ENCODE data around the gene DGKG. TPM values are rescaled to one million over a fixed set of nuclear protein-coding genes. Genes with fewer than 3 reads are reported as not detected.

DGKG gene
- polyA plus RNA-seq, 1 donor: 0.43 TPM

DNA sequence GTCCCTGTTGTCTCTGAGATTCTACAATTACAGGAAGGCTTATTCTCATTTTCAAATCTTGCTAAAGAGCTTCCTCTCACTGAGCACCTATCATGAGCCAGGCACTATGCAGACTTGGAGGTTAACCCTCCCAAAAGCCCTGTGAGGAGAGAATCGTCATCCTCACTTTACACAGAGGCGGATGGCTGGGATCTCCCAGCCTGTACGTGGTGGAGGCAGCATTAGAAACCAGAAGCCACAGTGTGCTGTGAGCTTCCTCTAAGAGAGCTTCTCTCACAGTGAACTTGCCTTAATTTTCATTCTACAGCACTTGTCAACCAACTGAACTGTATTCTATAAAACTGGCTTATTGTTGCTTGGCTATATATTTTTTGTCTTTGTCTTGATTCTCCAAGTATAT, 6.1 kb upstream of the DGKG start:
- no peak for DNase-seq

DNA sequence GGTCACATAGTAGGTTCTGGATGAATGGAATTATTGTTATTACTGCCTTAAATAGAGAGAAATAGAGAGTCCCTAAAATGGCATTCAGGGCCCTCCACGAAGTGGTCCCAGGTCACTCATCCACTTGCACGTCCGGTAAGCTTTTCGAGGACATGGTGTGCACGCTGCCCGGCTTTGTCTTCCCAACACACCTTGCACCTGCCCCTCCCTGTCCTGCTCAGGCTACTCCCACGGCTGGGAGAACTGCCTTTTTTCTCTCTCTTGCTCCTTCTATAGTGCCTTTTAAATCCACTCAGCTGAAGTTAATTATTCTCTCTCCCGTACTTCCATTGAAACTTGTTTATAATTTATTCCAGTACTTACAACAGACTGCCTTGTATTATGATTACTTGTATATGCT, 5.6 kb upstream of the DGKG start:
- DNase-seq: no peak

DNA sequence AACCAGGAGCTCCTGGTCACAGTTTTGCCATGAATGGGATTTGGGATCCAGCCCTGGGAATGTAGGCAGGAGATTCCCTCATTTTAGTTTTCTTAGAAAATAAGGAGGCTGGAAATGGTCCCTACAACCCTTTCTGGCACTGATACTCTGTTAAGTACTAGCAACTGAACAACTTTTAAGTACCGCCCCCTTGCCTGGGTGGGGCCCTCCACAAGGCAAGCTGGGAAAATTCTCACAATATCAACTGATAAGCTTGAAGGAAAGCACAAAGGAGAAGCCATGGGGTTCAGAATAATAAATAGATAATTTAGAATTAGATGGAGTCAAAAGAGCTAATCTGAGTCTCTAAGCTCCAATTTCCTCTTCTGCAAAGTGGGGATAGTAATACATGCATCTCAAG, 4.2 kb upstream of the DGKG start:
- DNase-seq: no peak

DNA sequence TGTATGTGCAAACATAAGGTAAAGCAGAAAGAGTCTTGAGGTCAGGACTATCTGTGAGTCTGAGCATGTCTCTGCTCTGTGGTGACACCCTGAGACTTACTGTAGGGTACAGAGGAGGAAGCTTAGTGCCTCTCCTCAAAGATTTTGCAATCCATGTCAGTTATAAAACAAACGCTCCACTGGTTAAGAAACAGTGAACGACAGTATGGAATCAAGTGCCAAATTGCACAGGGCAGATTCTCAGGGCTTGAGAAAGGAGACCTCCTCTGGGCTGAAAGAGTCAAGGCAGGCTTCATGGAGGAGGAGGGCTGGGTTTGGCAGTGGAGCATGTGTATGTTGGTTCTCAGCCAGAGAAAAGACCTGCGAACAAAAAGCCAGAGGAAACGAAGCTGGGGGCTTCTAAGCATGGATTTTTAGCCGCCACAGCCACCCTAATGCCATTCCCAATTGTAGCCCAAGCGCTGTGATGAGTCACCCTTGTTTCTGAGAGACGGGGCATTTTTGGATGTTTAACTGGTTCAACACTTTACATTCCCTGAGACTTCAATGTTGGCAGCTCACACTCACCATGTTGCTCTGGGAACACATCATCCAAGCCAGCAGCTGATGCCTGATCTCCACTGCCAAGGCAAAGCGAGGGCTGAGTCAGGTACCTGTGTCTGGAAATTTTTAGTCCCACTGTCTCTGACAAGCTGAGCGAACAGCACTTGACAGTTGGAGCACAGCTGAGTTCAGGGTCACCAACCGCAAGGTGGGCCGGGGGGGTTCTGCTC, 3.4 kb upstream of the DGKG start:
- DNase-seq: no peak

DNA sequence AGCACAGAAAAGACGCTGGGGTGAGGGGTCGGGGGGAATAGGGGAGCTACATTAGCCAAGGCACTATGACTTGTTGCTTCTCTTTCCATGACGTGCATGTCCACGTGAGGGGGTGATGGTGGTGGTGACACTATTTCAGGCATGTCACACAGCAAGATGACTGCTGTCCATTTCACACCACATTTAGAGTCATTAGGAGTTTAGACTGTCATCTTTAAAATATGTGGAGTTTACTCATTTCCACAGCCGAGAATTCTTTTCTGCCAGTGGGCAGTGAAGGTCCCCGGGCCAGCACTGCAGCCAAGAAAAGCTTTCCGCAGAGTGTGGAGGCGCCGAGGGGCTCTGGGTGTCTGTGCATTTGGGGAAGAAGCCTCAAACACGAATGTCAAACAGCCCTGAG, 954 bp upstream of the DGKG start:
- DNase-seq: no peak

DNA sequence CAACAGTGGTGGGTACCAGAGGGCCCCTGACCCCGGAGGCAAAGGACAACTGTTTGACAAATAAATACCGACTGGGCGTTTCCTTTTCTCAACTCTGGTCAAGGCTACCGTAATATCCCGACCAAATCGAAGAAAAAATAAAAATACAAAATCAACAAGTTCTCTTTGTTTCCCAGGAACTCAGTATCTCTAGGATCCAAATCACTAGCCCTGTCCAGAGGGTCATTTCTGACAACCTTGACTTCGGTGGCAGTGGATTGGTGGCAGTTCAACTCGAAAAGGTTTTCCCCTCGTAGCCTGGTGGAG, 456 bp upstream of the DGKG start:
- no peak for DNase-seq

DNA sequence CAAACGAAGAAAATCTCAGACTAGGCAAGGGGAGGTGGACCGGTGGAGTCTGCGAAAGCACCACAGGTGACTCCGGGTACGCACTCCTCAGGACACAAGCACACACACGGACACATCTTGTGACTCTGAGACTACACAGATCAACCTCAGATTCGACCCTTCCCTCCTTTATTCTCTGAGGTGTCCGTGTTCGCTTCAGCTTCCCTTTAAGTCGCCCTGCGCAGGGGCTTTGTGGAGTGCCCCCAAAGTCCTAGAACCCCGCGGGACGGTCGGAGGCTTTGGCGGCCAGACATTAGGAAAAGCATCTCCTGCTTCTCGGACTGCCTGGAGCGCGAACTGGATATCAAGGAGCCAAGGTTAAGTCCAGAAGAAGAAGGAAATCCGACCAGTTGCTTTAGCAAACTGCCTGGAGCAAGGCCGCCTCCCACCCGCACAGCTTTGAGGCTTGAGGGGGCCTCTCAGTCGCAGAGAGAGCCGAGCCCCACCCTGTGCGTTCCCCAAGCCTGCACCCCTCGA, 730 bp downstream of the DGKG start:
- no peak for DNase-seq

DNA sequence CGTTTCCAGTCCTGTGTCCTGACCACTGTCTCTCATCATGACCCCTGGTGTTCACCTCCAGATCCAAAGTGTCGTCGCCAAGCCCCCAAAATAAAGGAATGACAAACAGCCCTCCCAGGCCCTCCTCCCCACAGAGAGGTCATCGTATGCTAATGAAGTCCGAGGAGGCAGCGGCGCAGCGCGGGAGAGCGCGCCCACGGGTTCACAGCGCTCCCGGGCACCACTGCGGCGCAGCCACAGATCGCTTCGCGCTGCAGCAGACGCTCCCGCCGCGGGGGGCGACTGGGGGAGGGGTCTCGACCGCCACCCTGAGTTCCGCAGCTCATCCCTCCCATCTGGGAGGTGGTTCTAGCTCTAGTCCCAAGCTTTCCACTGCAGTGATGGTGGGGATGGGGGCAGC, 1.3 kb downstream of the DGKG start:
- no peak for DNase-seq

DNA sequence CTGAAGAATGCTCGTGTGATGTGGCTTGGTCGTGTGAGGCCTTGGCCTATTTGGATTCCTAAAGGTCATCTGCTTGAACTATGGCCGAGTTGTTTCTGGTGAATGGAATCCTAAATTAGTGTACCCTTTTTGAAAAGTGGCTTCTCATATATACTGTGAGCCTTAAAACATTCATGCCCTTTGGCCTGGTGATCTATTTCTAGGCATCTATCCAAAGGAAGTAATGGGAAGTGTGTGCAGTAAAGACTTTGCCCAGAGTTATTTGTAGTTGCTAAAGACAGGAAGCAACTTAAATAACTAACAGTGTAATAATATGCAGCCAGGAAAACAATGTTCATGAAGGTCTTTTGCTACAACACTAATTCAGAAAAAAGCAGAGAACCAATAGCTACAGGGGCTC, 3.0 kb downstream of the DGKG start:
- no peak for DNase-seq

DNA sequence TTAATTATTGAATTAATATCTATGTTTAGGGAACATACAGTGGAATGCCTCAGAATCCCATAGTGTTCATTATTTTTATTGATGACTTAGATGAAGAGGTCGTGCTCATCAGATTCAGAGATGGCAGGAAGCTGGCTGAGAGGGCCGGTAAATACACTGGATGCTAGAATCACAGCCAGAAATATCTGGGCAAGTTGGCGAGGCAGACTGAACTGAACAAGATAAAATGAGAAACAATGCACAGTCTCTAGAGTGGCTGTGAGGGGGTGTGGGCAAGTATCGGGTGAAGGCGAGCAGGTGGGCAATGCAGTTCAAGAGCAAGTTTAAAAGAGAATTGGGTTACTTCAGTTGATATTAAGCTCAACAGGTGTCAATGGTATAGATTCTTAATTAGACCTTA, 5.9 kb downstream of the DGKG start:
- DNase-seq: no peak

DNA sequence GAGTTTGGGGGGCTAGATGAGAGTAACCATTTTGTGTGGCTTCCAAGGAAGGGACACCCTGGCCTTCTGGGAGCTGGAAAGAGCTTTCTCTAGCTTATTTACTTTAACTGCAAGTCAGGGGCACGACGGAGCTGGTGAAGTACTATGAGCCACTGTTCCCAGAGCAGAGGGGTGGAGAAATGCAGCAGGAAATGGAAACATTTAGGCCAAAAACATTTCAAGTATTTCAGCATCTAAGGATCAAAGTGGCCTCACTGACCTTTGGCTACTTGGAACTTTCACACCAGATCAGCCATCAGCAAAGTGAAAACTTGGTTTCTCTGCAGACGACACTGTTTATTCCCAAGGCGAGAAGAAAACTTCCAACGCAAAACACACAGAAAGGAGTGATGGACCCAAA, 7.9 kb downstream of the DGKG start:
- DNase-seq: no peak

DNA sequence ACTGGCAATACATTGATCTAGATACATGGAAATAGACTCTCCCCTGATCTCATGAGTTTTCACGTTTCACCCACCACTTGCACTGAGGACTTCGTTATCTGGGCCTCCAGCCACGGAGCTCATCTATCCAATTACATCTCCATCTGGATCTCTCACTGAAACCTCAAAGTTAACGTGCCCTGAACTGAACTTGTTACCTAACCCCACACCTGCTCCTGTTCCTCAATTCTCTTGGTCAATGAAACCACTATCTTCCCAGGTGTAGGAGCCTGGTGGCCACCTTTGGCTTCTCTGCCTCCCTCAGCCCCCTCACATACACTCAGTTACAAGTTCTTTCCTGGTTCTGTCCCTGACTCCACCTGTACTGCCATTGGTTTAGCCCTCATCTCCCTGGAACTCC, 9.7 kb downstream of the DGKG start:
- DNase-seq: no peak

DNA sequence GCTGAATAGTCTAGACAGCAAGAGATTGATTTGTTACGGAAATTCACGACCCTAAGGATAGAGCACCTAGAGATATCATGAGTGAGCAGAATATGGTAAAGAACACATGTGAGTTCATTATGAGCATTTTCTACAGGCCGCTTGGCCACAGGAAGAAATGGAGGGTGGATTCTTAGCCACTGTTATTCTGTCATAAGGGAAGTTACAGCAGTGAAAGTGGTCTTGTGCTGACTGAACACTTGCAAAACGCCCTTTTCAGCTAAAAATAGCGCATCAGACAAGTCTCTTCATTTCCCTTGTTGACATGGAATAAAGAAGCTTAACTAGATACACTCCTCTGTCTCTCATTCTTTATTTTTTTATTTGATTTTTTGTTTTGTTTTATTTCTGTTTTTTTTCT, 19.8 kb downstream of the DGKG start:
- DNase-seq: no peak

DNA sequence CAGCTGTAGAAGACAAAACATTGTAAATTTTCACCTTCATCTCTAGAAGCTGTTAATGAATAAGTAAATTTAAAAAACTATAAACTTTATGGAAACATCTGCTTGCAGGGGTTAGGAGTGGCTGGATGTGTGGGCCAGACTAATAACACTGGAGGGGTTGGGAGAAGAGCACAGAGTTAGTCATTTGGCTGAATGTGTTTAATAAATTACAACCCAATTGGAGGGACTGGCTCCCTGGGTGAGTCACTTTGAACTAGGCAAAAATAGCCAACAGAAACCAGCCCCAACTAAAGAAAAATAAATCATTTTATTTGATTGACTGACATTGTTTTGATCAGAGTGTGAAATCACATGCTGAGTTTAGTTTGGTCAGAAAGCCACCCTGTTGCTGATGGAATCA, 21.8 kb downstream of the DGKG start:
- no peak for DNase-seq

DNA sequence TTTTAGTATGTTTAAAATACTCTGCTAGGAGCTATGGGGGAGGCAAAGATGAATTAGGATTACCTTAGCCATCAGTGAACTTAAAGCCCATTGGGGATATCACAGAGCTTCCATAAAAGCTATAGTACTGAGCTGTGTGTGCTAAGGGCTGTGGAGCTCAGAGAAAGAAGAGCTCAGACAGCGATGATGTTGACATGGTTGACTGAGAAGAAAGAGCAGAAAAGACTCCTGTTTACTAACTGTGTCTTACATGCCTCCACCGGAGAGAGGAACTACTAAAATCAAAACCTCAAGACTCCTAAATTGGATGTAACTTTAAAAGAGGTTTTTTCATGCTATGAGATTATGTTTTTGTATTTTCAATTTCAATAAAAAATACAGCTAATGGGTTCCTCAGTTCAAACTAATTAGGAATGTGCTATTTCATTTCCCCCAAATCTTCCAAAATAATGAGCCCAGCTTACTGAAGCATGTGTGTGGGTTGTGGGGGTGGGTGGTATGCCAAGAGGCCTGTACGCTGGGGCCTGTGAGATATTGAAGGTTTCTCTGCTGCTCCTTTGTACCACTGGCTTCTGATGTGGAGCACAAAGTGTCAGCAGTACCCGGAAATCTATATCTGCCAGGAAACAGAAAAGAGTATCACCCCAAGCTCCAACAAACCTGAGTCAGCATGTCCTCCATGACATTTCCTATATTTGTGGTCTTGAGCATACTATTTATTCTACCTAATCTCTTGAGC, 22.7 kb downstream of the DGKG start:
- no peak for DNase-seq

DNA sequence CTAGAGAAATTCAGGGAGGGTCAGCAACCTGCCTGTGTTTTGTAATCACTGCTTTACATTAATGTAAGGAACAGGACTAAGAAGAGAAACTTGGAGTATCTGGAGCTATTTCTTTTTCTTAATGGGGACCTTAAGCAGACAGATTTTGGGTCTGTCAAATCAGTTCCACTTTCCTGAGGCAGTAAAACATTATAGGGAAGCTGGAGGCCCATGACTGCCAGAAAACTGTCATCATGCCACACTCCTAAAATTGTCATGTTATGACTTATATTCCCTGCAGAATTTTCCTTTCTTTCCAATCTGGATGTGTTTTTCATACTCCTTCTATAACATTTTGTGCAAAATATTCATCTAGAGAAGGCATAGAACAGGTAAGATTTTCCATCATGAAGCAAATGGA, 28.8 kb downstream of the DGKG start:
- no peak for DNase-seq

DNA sequence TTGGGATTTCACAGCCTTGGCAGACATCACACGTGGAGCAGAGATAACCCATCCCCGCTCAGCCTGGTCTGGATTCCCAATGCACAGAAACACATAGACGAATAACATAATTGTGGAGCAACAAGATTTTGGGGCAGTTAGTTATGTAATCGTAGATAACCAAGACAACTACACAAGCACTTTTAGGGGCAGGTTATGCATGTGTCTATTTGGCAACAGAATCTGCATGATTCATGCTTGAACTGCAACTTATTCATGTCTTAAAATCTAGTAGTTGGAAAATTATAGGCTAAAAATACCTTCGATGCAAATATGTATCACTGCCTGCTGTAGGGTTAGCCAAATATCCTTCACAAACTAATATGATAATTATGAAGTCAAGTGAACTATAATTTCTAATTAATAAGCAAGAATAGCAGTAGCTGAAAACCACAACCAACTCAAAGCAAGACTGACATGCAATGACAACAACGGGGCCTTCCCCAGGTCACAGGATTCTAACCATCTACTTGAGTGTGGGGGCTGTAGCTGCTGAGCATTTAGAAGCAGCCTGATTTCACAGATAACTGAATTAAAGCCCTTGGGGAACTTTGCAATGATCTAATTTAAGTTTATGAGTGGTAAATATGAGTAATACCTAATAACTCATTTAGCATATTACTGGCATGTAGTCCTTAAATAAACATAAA, 31.1 kb downstream of the DGKG start:
- no peak for DNase-seq

DNA sequence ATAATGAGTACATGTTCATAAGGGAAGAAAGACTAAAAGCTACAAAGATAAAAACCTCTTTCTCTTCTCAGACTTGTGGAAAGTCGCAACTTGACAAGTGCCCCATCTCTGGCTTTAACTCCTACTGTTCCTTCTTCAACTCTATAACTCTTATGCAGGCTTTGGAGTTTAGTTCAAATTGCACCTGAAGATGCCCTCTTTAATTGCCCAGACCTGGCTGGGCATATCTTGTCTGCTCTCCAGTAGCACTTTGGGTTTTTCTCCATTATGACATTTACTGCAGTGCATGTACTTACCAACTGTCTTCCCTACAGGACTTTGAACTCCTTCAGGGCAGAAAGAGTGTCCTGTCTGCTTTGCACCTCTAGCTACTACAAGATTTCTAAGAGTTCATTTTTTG, 32.4 kb downstream of the DGKG start:
- DNase-seq: no peak

DNA sequence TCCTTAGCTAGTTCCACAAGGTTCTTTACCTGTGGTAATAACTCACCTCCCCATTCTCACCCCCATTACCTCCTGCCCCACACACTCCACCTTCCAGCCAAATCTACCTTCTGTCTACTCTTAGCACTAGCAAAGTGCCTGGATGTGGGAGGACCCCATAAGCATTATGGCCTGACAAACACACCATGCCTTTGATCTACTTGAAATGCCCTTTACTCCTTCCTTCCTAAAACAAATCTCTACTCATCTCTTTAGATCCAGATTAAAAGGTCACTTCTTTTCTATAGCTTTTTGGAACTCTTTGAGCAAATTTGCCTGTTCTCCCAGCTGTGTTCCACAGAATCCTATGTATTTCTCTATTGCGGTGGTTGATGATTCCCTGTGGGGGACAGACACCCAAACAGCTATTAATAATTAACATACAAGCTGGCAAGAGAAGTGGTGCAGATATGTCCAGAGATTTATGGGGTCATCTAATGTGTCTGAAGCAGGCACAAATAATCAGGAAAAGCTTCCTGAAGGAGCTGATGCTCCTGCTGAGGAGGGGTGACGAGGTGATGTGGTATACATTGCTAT, 34.0 kb downstream of the DGKG start:
- no peak for DNase-seq

DNA sequence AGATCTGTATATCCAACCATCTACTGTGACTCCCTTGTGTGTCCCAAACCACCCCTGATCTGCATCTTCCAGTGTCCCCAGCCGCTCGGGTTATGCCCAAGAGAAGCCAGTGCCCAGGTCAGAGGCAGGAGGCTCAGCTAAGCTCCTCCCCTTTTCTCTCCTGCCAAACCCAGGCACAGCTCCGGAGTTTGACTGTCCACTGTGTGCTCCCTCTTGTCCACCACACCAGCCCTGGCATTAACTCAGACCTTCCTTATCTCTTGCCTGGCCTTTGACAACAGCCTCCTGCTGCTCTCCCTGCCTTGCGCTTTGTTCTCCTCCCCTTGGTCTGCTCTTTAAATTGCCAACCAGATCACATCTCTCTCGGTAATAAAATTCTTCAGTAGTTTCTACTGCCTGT, 39.3 kb downstream of the DGKG start:
- DNase-seq: no peak

DNA sequence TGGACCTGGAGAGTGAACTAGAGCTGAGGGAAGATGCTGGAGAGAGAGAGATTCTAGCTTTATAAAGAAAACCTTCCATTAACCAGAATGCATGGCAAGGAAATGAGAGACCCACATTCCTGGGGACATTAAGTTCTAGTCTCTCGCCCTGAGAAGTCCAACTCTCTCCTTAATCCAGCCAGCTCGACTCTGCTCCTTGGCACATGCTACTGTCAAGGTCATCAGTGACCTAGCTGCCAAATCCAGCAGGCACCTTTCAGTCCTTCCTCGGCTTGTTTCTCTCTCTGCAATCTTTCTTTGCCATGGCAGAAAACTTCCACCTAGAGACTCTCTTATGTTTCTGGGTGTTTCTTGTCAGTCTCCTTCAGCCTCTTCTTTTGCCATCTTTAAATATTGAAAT, 40.3 kb downstream of the DGKG start:
- no peak for DNase-seq

DNA sequence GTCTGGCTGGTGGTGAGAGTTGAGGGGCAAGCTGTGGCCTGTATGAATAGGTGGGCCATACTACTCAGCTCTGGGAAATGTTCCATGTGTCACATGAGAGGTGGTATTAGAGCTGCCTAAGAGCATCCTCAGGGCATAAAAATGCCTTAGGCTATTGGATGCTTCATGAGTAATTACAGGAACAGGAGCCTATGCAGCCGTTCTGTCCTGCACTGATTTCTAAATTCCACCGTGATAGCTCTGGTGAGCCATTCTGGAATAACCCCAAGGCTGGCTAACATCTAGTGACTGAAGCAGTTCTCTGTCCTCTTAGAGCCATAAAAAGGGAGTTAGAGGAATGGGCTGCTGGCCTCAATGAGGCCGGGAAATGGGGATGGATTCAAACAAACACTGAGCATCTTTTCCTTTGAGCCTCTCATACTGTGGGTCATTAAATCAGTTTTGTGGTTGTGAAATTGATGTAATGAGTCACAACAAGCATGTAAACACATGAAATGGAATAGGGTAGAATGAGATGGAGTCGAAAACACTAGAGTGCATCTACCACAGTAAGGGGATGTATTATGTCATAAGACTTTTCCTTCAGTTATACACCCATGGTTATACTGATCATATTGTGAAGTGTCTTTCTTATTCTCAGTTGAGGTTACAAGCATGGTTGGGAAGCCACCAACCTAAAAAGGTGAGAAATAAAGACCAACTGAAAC, 41.0 kb downstream of the DGKG start:
- no peak for DNase-seq
